DOHH2 (cell line): ENCODE data around the gene EHHADH.

ENCODE experiments used
- H3F3A ChIP-seq: fragments of 200-600 bp; sonication (generic), shearing (Covaris generic); 2 replicates; pipeline ENCODE4 v1.6.0; 2016; ENCODE audit warnings: antibody characterized with exemption, mild to moderate bottlenecking; ENCODE audit not compliant: control insufficient read depth, insufficient read depth
- H3K27ac ChIP-seq: fragments of 200-600 bp; sonication (generic); 2 replicates; pipeline ENCODE4 v1.5.1; 2014; ENCODE audit warnings: low read depth, mild to moderate bottlenecking, low read length, moderate library complexity
- H3K27me3 ChIP-seq: fragments of 200-600 bp; sonication (generic); 2 replicates; pipeline ENCODE4 v1.6.1; 2014; ENCODE audit warnings: mild to moderate bottlenecking, low read length, mixed read lengths; ENCODE audit not compliant: control insufficient read depth
- H3K36me3 ChIP-seq: fragments of 200-600 bp; sonication (generic); 2 replicates; pipeline ENCODE4 v1.6.1; 2014; ENCODE audit warnings: mild to moderate bottlenecking, low read length, moderate library complexity, mixed read lengths; ENCODE audit not compliant: control insufficient read depth
- H3K4me1 ChIP-seq: fragments of 200-600 bp; sonication (generic); 2 replicates; pipeline ENCODE4 v1.6.1; 2014; ENCODE audit warnings: mild to moderate bottlenecking, low read length, mixed read lengths; ENCODE audit not compliant: control insufficient read depth
- H3K4me2 ChIP-seq: fragments of 200-600 bp; sonication (generic); 2 replicates; pipeline ENCODE4 v1.6.0; 2014; ENCODE audit warnings: mild to moderate bottlenecking, low read length, moderate library complexity
- H3K4me3 ChIP-seq: fragments of 200-600 bp; sonication (generic); 2 replicates; pipeline ENCODE4 v1.5.1; 2014; ENCODE audit warnings: mild to moderate bottlenecking, low read length, mixed read lengths
- H3K79me2 ChIP-seq: fragments of 200-600 bp; sonication (generic); 2 replicates; pipeline ENCODE4 v1.6.1; 2014; ENCODE audit warnings: mild to moderate bottlenecking, low read length, mixed read lengths; ENCODE audit not compliant: control insufficient read depth
- H3K9me2 ChIP-seq: fragments of 200-600 bp; sonication (generic); replicated peaks from 2 replicates; pipeline ENCODE4 v1.6.1; 2014; ENCODE audit warnings: mild to moderate bottlenecking, low read length, mixed read lengths; ENCODE audit not compliant: control insufficient read depth
- H3K9me3 ChIP-seq: fragments of 200-600 bp; sonication (generic); 2 replicates; pipeline ENCODE4 v1.6.1; 2014; ENCODE audit warnings: antibody characterized with exemption, low read length, mixed read lengths; ENCODE audit not compliant: control insufficient read depth, insufficient read depth
- H4K20me1 ChIP-seq: fragments of 200-600 bp; sonication (generic); 2 replicates; pipeline ENCODE4 v1.6.0; 2014; ENCODE audit warnings: low read depth, mild to moderate bottlenecking, antibody characterized with exemption, low read length, moderate library complexity; ENCODE audit not compliant: control insufficient read depth, insufficient read depth
- EZH2phosphoT487 ChIP-seq: fragments of 200-600 bp; sonication (generic); IDR thresholded peaks from 2 replicates; pipeline ENCODE4 v1.6.1; 2017; ENCODE audit warnings: borderline replicate concordance, mild to moderate bottlenecking, antibody characterized with exemption, low read length, moderate library complexity, mixed read lengths
- TF ChIP-seq, protein P1 (sequence below): fragments of 200-600 bp; sonication (generic); IDR thresholded peaks from one replicate; pipeline ENCODE4 v1.5.1; 2014; ENCODE audit warnings: antibody characterized with exemption, mild to moderate bottlenecking, low read depth, low read length; ENCODE audit not compliant: poor library complexity, severe bottlenecking

The EHHADH gene

DNA sequence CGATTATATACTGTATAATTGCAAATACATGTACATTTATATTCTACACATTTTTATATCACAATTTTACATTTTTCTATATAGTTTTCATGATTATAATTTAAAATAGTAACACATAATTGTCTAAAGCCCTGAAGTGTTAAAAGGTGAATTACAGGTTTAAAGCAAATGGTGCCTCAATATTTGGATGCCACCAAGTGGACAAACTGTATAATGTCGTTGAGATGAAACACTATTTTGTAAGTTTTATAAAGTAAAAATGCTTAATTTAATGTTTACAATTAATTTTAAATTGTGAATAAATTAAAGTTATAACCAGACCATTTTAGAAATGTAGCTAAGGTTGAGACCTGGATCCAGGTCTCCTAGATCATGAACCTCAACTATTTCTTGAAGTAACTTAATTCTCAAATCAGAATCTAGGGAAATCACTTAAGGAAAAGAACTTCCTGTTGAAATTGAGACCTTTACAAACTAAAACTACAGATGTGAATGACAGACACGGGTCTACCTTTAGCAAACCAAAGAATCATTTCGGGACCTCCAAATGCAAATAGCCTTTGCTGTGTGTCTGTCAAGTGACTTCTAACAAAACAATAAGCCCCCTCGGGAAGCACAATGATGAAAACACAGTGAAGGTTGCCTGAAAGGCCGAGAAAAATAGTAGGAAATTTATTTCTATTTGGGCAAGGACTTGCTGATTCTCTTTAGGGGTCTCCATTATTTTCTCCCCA lies 37.8 kb downstream of the EHHADH start:
- Histone ChIP-seq H3K9me2 (no peaks in the 10 kb centered on the region), H3K4me3 (no peak overlapping the region), H3K79me2 (no peaks in the 10 kb centered on the region), H3K9me3 (no peaks in the 10 kb centered on the region), H3K36me3 (no peaks in the 10 kb centered on the region), H3K27me3 (no peaks in the 10 kb centered on the region), H3K4me1 (peaks cover 8% of the 10 kb centered on the region), H3F3A (peaks cover 2% of the 10 kb centered on the region; the same call in 1 of the 2 replicates), H4K20me1 (no peaks in the 10 kb centered on the region), H3K4me2 (peak overlapping the region; percentile 36), H3K27ac (no peak overlapping the region)
- TF ChIP-seq, protein P1, sequence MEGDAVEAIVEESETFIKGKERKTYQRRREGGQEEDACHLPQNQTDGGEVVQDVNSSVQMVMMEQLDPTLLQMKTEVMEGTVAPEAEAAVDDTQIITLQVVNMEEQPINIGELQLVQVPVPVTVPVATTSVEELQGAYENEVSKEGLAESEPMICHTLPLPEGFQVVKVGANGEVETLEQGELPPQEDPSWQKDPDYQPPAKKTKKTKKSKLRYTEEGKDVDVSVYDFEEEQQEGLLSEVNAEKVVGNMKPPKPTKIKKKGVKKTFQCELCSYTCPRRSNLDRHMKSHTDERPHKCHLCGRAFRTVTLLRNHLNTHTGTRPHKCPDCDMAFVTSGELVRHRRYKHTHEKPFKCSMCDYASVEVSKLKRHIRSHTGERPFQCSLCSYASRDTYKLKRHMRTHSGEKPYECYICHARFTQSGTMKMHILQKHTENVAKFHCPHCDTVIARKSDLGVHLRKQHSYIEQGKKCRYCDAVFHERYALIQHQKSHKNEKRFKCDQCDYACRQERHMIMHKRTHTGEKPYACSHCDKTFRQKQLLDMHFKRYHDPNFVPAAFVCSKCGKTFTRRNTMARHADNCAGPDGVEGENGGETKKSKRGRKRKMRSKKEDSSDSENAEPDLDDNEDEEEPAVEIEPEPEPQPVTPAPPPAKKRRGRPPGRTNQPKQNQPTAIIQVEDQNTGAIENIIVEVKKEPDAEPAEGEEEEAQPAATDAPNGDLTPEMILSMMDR = peak; percentile 17
- TF ChIP-seq EZH2phosphoT487 = no peak

DNA sequence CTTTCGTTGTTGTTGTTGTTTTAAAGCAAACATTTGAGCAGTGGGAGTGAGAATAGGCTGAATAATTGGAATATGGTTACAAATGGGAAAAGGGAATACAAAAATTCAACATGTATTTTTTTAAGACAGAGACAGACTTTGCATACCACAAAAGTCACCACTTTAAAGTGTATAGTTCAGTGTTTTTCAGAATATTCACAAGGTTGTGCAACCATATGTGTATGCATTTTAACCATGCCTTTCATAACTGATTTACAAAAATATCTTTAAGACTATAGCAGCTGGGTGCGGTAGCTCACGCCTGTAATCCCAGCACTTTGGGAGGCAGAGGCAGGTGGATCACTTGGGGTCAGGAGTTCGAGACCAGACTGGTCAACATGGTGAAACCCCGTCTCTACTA lies 41.3 kb downstream of the EHHADH start:
- peaks cover 23% of the 10 kb centered on the region for H3K4me1 ChIP-seq
- no peaks in the 10 kb centered on the region for H3K9me2 ChIP-seq
- no peak overlapping the region for H3K4me3 ChIP-seq
- H3K79me2 ChIP-seq = no peaks in the 10 kb centered on the region
- H3K27ac ChIP-seq = no peak overlapping the region
- TF ChIP-seq, protein P1 = no peak
- TF ChIP-seq EZH2phosphoT487 = no peak
- H4K20me1 ChIP-seq = no peaks in the 10 kb centered on the region
- H3K4me2 ChIP-seq = no peak overlapping the region
- no peaks in the 10 kb centered on the region for H3K27me3 ChIP-seq
- H3K36me3 ChIP-seq = no peaks in the 10 kb centered on the region
- H3K9me3 ChIP-seq = no peaks in the 10 kb centered on the region
- H3F3A ChIP-seq = peaks cover 2% of the 10 kb centered on the region; the same call in 1 of the 2 replicates

DNA sequence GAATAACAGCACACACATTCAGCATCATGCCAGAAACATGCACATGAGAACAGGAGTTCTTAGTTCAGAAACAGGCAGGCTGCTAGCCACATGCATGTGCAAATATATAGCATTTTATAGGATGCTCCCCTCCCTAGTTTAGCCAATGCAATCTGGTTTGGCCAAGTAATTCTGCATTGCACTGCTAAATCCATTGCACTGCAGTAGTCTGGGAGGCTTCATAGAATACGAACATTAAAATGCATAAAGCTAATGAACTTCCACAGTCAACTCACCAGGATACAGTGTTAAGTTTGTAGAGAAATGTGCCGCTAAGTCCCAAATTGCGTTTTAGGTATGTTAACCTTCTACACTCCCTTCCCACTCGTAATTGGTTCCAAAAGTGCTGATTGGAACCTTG lies 41.8 kb downstream of the EHHADH start:
- no peaks in the 10 kb centered on the region for H4K20me1 ChIP-seq
- no peak overlapping the region for H3K4me2 ChIP-seq
- H3K27ac ChIP-seq = no peak overlapping the region
- no peaks in the 10 kb centered on the region for H3K27me3 ChIP-seq
- H3K79me2 ChIP-seq = no peaks in the 10 kb centered on the region
- TF ChIP-seq, protein P1 = no peak
- no peak for TF ChIP-seq EZH2phosphoT487
- H3K9me3 ChIP-seq = no peaks in the 10 kb centered on the region
- no peaks in the 10 kb centered on the region for H3K36me3 ChIP-seq
- H3F3A ChIP-seq = peaks cover 2% of the 10 kb centered on the region; the same call in 1 of the 2 replicates
- H3K9me2 ChIP-seq = no peaks in the 10 kb centered on the region
- H3K4me3 ChIP-seq = no peak overlapping the region
- H3K4me1 ChIP-seq = peaks cover 28% of the 10 kb centered on the region
